H9 (cell line): ENCODE measurements around the gene EIF4E3. TPM values are rescaled to one million over a fixed set of nuclear protein-coding genes. Genes with fewer than 3 reads are reported as not detected.
A peak's percentile ranks its signal among the peaks of the same experiment; 100 is the strongest.

ENCODE experiments used
- DNase-seq: peaks from one replicate; pipeline ENCODE4 v3.0.0-alpha.2; 2017
- H2AFZ ChIP-seq: one replicate; pipeline ENCODE4 v1.6.1; 2013; ENCODE audit warnings: mild to moderate bottlenecking, low read length, control low read depth, moderate library complexity
- H2AK5ac ChIP-seq: 2 replicates; pipeline ENCODE4 v1.6.1; 2013; ENCODE audit warnings: low read length, control low read depth, mixed read lengths; ENCODE audit not compliant: insufficient read length
- H2BK120ac ChIP-seq: one replicate; pipeline ENCODE4 v1.6.1; 2013; ENCODE audit warnings: low read depth, mild to moderate bottlenecking, low read length, control low read depth, inconsistent platforms; ENCODE audit not compliant: poor library complexity, severe bottlenecking
- H2BK12ac ChIP-seq: 2 replicates; pipeline ENCODE4 v1.6.1; 2013; ENCODE audit warnings: low read length, control low read depth, mixed read lengths, low read depth; ENCODE audit not compliant: insufficient read length
- H2BK15ac ChIP-seq: 2 replicates; pipeline ENCODE4 v1.6.1; 2013; ENCODE audit warnings: low read depth, low read length, control low read depth
- H2BK20ac ChIP-seq: one replicate; pipeline ENCODE4 v1.6.1; 2013; ENCODE audit warnings: low read depth, mild to moderate bottlenecking, low read length, control low read depth, inconsistent platforms; ENCODE audit not compliant: poor library complexity, severe bottlenecking
- H2BK5ac ChIP-seq: 2 replicates; pipeline ENCODE4 v1.6.1; 2013; ENCODE audit warnings: low read length, control low read depth, mixed read lengths; ENCODE audit not compliant: insufficient read length
- H3K14ac ChIP-seq: 2 replicates; pipeline ENCODE4 v1.6.1; 2013; ENCODE audit warnings: low read length, control low read depth; ENCODE audit not compliant: insufficient read depth
- H3K18ac ChIP-seq: 2 replicates; pipeline ENCODE4 v1.6.1; 2013; ENCODE audit warnings: low read depth, mild to moderate bottlenecking, mixed read lengths, low read length, control low read depth; ENCODE audit not compliant: insufficient read length
- H3K23ac ChIP-seq: 2 replicates; pipeline ENCODE4 v1.6.1; 2013; ENCODE audit warnings: low read length, control low read depth, mixed read lengths, low read depth; ENCODE audit not compliant: insufficient read length
- H3K23me2 ChIP-seq: 2 replicates; pipeline ENCODE4 v1.6.1; 2013; ENCODE audit warnings: low read depth, mild to moderate bottlenecking, mixed read lengths, low read length, control low read depth; ENCODE audit not compliant: insufficient read length, poor library complexity, severe bottlenecking
- H3K27ac ChIP-seq: 2 replicates; pipeline ENCODE4 v1.5.1; 2013; ENCODE audit warnings: low read length, control low read depth, mixed read lengths, low read depth; ENCODE audit not compliant: insufficient read length
- H3K27me3 ChIP-seq: 2 replicates; pipeline ENCODE4 v1.6.1; 2013; ENCODE audit warnings: low read length, control low read depth, inconsistent platforms; ENCODE audit not compliant: insufficient read depth
- H3K4ac ChIP-seq: 2 replicates; pipeline ENCODE4 v1.6.1; 2013; ENCODE audit warnings: low read depth, mild to moderate bottlenecking, control low read depth, inconsistent platforms, low read length, moderate library complexity
- H3K4me1 ChIP-seq: 2 replicates; pipeline ENCODE4 v1.6.1; 2013; ENCODE audit warnings: low read length, control low read depth, inconsistent platforms; ENCODE audit not compliant: insufficient read depth
- H3K4me2 ChIP-seq: 2 replicates; pipeline ENCODE4 v1.6.1; 2013; ENCODE audit warnings: low read length, control low read depth, mixed read lengths; ENCODE audit not compliant: insufficient read length, insufficient read depth
- H3K56ac ChIP-seq: 2 replicates; pipeline ENCODE4 v1.6.1; 2013; ENCODE audit warnings: low read depth, mild to moderate bottlenecking, mixed read lengths, low read length, control low read depth; ENCODE audit not compliant: insufficient read length
- H3K79me1 ChIP-seq: 2 replicates; pipeline ENCODE4 v1.6.1; 2013; ENCODE audit warnings: low read depth, mild to moderate bottlenecking, moderate library complexity, low read length, control low read depth, inconsistent platforms; ENCODE audit not compliant: insufficient read depth, poor library complexity, severe bottlenecking
- H3K79me2 ChIP-seq: 2 replicates; pipeline ENCODE4 v1.6.1; 2013; ENCODE audit warnings: low read length, control low read depth, inconsistent platforms; ENCODE audit not compliant: insufficient read depth
- H3K9ac ChIP-seq: 2 replicates; pipeline ENCODE4 v1.6.1; 2013; ENCODE audit warnings: low read length, control low read depth, mixed read lengths; ENCODE audit not compliant: insufficient read length; ENCODE audit errors: extremely low read depth
- H3K9me3 ChIP-seq: one replicate; pipeline ENCODE4 v1.6.1; 2013; ENCODE audit warnings: low read depth, low read length, inconsistent platforms; ENCODE audit not compliant: control insufficient read depth
- H3T11ph ChIP-seq: one replicate; pipeline ENCODE4 v1.6.1; 2013; ENCODE audit warnings: mild to moderate bottlenecking, low read length, control low read depth, inconsistent platforms
- H4K20me1 ChIP-seq: one replicate; pipeline ENCODE4 v1.6.1; 2013; ENCODE audit not compliant: control insufficient read depth, insufficient read length, insufficient read depth
- H4K5ac ChIP-seq: 2 replicates; pipeline ENCODE4 v1.6.1; 2013; ENCODE audit warnings: low read depth, mild to moderate bottlenecking, mixed read lengths, low read length, control low read depth; ENCODE audit not compliant: insufficient read length
- H4K8ac ChIP-seq: replicated peaks from 2 replicates; pipeline ENCODE4 v1.6.1; 2013; ENCODE audit warnings: low read length, control low read depth, mixed read lengths, low read depth; ENCODE audit not compliant: insufficient read length
- H4K91ac ChIP-seq: 2 replicates; pipeline ENCODE4 v1.6.1; 2013; ENCODE audit warnings: low read depth, mild to moderate bottlenecking, moderate library complexity, mixed read lengths, low read length, control low read depth; ENCODE audit not compliant: insufficient read length
- H3K27ac Mint-ChIP-seq, 3 experiments: 2 replicates in 2 of 3; 3 replicates in 1 of 3; pipeline ENCODE4 v1.8.0; 2020 to 2021; ENCODE audit warnings: mixed read lengths in 3 of 3, mild to moderate bottlenecking in 1 of 3, moderate library complexity in 1 of 3
- H3K27me3 Mint-ChIP-seq: 2 replicates; pipeline ENCODE4 v1.8.0; 2021; ENCODE audit warnings: low read depth, mild to moderate bottlenecking, moderate library complexity, mixed read lengths
- H3K36me3 Mint-ChIP-seq, 3 experiments: 2 replicates in 2 of 3; 3 replicates in 1 of 3; pipeline ENCODE4 v1.8.0; 2020 to 2021; ENCODE audit warnings: low read depth in 3 of 3, mixed read lengths in 3 of 3; ENCODE audit not compliant: insufficient read depth in 1 of 3
- H3K4me1 Mint-ChIP-seq, 2 experiments: 2 replicates each; pipeline ENCODE4 v1.8.0; 2020; ENCODE audit warnings: mixed read lengths in 2 of 2
- H3K4me3 Mint-ChIP-seq, 2 experiments: 2 replicates in 1 of 2; 3 replicates in 1 of 2; pipeline ENCODE4 v1.8.0; 2020 to 2021; ENCODE audit warnings: mild to moderate bottlenecking in 2 of 2, mixed read lengths in 2 of 2, moderate library complexity in 1 of 2
- H3K9me3 Mint-ChIP-seq, 2 experiments: 2 replicates in 1 of 2; 3 replicates in 1 of 2; pipeline ENCODE4 v1.8.0; 2020; ENCODE audit warnings: mild to moderate bottlenecking in 2 of 2, mixed read lengths in 2 of 2, moderate library complexity in 1 of 2
- WGBS: extraction: QIAGEN DNeasy Blood & Tissue Kit; methylation state at CpG from one replicate; pipeline ENCODE4 v1.1.7; 2013; ENCODE audit warnings: missing lambda C conversion rate, low lambda C conversion rate, mixed read lengths; ENCODE audit not compliant: insufficient read length; ENCODE audit errors: extremely low coverage; 5-methylcytosine and 5-hydroxymethylcytosine counted together
- long read RNA-seq: library from polyadenylated mRNA; unstranded; transcript quantifications from one replicate; pipeline ENCODE4 v2.0.0, GENCODE V29; 2020
- total RNA-seq: library from RNA; stranded (reverse); gene quantifications from 2 replicates; pipeline ENCODE4 v1.2.1, GENCODE V29; 2021
- TF ChIP-seq, protein P1 (sequence below): fragments of 200-600 bp; sonication (generic); conservative IDR thresholded peaks from 3 replicates; pipeline ENCODE4 v1.8.0; 2021; ENCODE audit warnings: antibody characterized with exemption, mild to moderate bottlenecking

The EIF4E3 gene
- total RNA-seq: 12.9 and 13.1 TPM in 2 replicates
- long read RNA-seq, full-length matches to known transcripts: 6 of 7 reads
- long read RNA-seq, partial matches to known transcripts: 0 of 7 reads
- long read RNA-seq, other reads (novel, unspliced or antisense): 1 of 7 reads

DNA sequence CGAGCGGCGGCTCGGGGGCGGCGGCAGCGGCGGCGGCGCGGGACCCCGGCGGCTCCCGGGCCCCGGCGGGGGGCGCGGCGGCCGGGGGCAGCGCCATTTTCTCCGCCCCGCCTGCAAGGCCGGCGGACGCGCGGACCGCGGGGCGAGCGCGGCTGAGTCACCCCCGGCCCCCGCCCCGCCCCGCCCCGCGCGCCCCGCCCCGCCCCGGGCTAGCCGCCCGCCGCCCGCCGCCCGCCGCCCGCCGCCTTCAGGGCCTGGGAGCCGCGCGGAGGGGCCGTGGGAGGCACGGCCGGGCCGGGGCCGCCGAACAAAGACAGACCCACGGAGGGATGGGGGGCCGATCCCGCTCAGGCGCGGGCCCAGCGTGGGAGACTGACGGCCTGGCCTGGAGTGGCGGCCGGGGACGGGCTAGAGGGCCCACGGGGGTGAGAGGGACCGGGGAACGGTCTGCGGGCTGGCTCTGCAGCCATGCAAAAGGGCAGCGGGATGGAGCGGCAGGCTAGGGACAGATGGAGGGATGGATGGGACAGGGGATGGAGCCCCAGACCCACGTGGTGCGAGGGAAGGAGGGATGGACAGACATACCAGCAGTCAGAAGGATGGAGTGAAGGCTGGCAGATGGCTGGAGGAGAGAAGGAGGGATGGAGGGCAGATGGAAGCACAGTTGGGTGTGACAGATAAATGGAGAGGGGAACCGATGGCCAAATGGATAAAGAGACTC is at the start of gene EIF4E3:
TSS of gene EIF4E3 (minus strand) at position 132 of the 721 bp plus-strand sequence. CDS start at position 97, 35 bp downstream.
- DNase-seq: peak; percentile 52
- Mint-ChIP-seq H3K36me3 (0 out of 7 replicates have a peak, but pooled peaks cover 0 to 4% (median 0%) of the 10 kb centered on the region in 3 experiments), H3K9me3 (no peaks in the 10 kb centered on the region), H3K4me3 (peak within 1 kb of the TSS; percentile 73 to 86), H3K4me1 (peaks cover 29 to 38% of the 10 kb centered on the region in 2 experiments), H3K27ac (0 out of 7 replicates have a peak within 1 kb of the TSS, but pooled peaks of 1 of the 3 experiments have one; percentile 54), H3K27me3 (peaks cover 40% of the 10 kb centered on the region)
- Histone ChIP-seq H3K79me1 (no peaks in the 10 kb centered on the region), H3K18ac (peak within 1 kb of the TSS; percentile 66), H3K9me3 (no peaks in the 10 kb centered on the region), H3K4me1 (peaks cover 5% of the 10 kb centered on the region; the same call in 1 of the 2 replicates), H3K4ac (no peak within 1 kb of the TSS), H2BK12ac (no peak within 1 kb of the TSS), H3K14ac (peak within 1 kb of the TSS; percentile 90), H2BK120ac (no peak within 1 kb of the TSS), H2BK5ac (no peak within 1 kb of the TSS), H3K4me2 (peak within 1 kb of the TSS; percentile 88), H4K91ac (no peak within 1 kb of the TSS), H3K79me2 (no peaks in the 10 kb centered on the region), H4K20me1 (no peaks in the 10 kb centered on the region), H3K27ac (no peak within 1 kb of the TSS), H2BK20ac (no peak within 1 kb of the TSS), H3K27me3 (peaks cover 6% of the 10 kb centered on the region; the same call in 1 of the 2 replicates), H3K23ac (no peak within 1 kb of the TSS), H4K8ac (no peak within 1 kb of the TSS), H2BK15ac (no peak within 1 kb of the TSS), H2AK5ac (no peak within 1 kb of the TSS), H3K56ac (no peak within 1 kb of the TSS), H2AFZ (no peak within 1 kb of the TSS), H3K9ac (peak within 1 kb of the TSS; percentile 45), H3K23me2 (peaks cover 9% of the 10 kb centered on the region), H3T11ph (no peak within 1 kb of the TSS), H4K5ac (peak within 1 kb of the TSS; percentile 65)
- TF ChIP-seq, protein P1, sequence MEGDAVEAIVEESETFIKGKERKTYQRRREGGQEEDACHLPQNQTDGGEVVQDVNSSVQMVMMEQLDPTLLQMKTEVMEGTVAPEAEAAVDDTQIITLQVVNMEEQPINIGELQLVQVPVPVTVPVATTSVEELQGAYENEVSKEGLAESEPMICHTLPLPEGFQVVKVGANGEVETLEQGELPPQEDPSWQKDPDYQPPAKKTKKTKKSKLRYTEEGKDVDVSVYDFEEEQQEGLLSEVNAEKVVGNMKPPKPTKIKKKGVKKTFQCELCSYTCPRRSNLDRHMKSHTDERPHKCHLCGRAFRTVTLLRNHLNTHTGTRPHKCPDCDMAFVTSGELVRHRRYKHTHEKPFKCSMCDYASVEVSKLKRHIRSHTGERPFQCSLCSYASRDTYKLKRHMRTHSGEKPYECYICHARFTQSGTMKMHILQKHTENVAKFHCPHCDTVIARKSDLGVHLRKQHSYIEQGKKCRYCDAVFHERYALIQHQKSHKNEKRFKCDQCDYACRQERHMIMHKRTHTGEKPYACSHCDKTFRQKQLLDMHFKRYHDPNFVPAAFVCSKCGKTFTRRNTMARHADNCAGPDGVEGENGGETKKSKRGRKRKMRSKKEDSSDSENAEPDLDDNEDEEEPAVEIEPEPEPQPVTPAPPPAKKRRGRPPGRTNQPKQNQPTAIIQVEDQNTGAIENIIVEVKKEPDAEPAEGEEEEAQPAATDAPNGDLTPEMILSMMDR: no peak
- no CpG with 5 or more reads among the region's 80 CpGs for WGBS
